GM19025 (cell line): ENCODE results near the gene DNAH6.

Experiments used
- ATAC-seq: cut with Tn5 transposase; IDR thresholded peaks from one replicate; pipeline ENCODE4 v1.9.1; 2021; ENCODE audit warnings: mild to moderate bottlenecking, low read depth, moderate library complexity; ENCODE audit not compliant: unreplicated experiment

Gene DNAH6

GRCh38 chr2:84628486-84628885 lies 112.2 kb downstream of the DNAH6 start:
- no peak for ATAC-seq

GRCh38 chr2:84629550-84629949 lies 113.3 kb downstream of the DNAH6 start:
- ATAC-seq, result no peak

GRCh38 chr2:84631047-84631446 lies 114.7 kb downstream of the DNAH6 start:
- ATAC-seq, result no peak

- no peak for ATAC-seq
These were observed 115.7 kb downstream of the DNAH6 start for GRCh38 chr2:84631985-84632384.

GRCh38 chr2:84636080-84636971 lies 120.0 kb downstream of the DNAH6 start:
- ATAC-seq, result no peak

GRCh38 chr2:84639751-84640150 lies 123.5 kb downstream of the DNAH6 start:
- ATAC-seq, result no peak

GRCh38 chr2:84640411-84640810 lies 124.1 kb downstream of the DNAH6 start:
- ATAC-seq, result no peak

- no peak for ATAC-seq
These were observed 124.7 kb downstream of the DNAH6 start for GRCh38 chr2:84641021-84641420.

- ATAC-seq, result no peak
These were observed 127.7 kb downstream of the DNAH6 start for GRCh38 chr2:84643991-84644390.

GRCh38 chr2:84646514-84646913 lies 130.2 kb downstream of the DNAH6 start:
- no peak for ATAC-seq

GRCh38 chr2:84647267-84647666 lies 131.0 kb downstream of the DNAH6 start:
- ATAC-seq, result no peak

- no peak for ATAC-seq
These were observed 132.8 kb downstream of the DNAH6 start for GRCh38 chr2:84649058-84649457.

GRCh38 chr2:84649487-84650142 lies 133.3 kb downstream of the DNAH6 start:
- no peak for ATAC-seq

GRCh38 chr2:84652431-84652830 lies 136.1 kb downstream of the DNAH6 start:
- no peak for ATAC-seq

- no peak for ATAC-seq
These were observed 137.0 kb downstream of the DNAH6 start for GRCh38 chr2:84653302-84653701.

GRCh38 chr2:84654414-84654813 lies 138.1 kb downstream of the DNAH6 start:
- no peak for ATAC-seq

- no peak for ATAC-seq
These were observed 152.8 kb downstream of the DNAH6 start for GRCh38 chr2:84669122-84669521.

GRCh38 chr2:84674099-84674498 lies 157.8 kb downstream of the DNAH6 start:
- no peak for ATAC-seq

GRCh38 chr2:84674586-84674985 lies 158.3 kb downstream of the DNAH6 start:
- no peak for ATAC-seq

GRCh38 chr2:84676295-84676694 lies 160.0 kb downstream of the DNAH6 start:
- no peak for ATAC-seq

- no peak for ATAC-seq
These were observed 161.9 kb downstream of the DNAH6 start for GRCh38 chr2:84678214-84678613.
